K562 (cell line): ENCODE data around the gene ZNF189. TPM values are rescaled to one million over a fixed set of nuclear protein-coding genes. Genes with fewer than 3 reads are reported as not detected.

ENCODE experiments used
- ELF1 ChIP-seq: fragments of 200-800 bp; sonication (Bioruptor generic); IDR thresholded peaks from 2 replicates; pipeline ENCODE4 v1.6.1; 2016; ENCODE audit warnings: missing genetic modification characterization, missing compliant biosample characterization
- RAD51 ChIP-seq: fragments of 450-650 bp; IDR thresholded peaks from 2 replicates; pipeline ENCODE4 v1.7.1; 2016; ENCODE audit warnings: low read depth, mild to moderate bottlenecking, borderline replicate concordance
- XRCC3 ChIP-seq: fragments of 450-650 bp; IDR thresholded peaks from 2 replicates; pipeline ENCODE4 v1.6.1; 2017; ENCODE audit warnings: mild to moderate bottlenecking, moderate library complexity
- polyA plus RNA-seq, 8 experiments: library from polyadenylated mRNA; depleted of rRNA in 4 of 8; stranded (reverse) in 5 of 8; unstranded in 3 of 8; fragments of >200 nt; fragmentation: Nextera tagmentation in 2 of 8; fragmentation: Illumina TruSeq in 1 of 8; extraction: Ambion mirVana in 2 of 8; extraction: Trizol in 1 of 8; gene quantifications; 2 replicates each; pipeline versions ENCODE4 v1.2.1 to v1.2.3, GENCODE V29; 2011 to 2014; ENCODE audit warnings: inconsistent platforms in 1 of 8, missing spikeins in 1 of 8
- total RNA-seq, 7 experiments: library from RNA; depleted of rRNA in 6 of 7; stranded (reverse); fragments of >200 nt in 6 of 7; fragmentation: Illumina TruSeq in 2 of 7; extraction: Trizol in 2 of 7; gene quantifications; 2 replicates each; pipeline versions ENCODE4 v1.2.1 to v1.2.3, GENCODE V29; 2011 to 2021; ENCODE audit warnings: low replicate concordance in 1 of 7
- TF ChIP-seq, protein P1 (sequence below), 2 experiments: fragments of 450-650 bp; formaldehyde crosslinking in 1 of 2; IDR thresholded peaks; 2 replicates each; pipeline versions ENCODE4 v1.4.0 to v1.6.1; 2014 to 2020; ENCODE audit warnings: mild to moderate bottlenecking in 2 of 2, borderline replicate concordance in 1 of 2, low read depth in 1 of 2
- TF ChIP-seq, protein P2 (sequence below), 2 experiments: fragments of 450-650 bp in 1 of 2; sonication (generic) in 1 of 2; formaldehyde crosslinking; conservative IDR thresholded peaks; 2 replicates each; pipeline versions ENCODE4 v1.4.0 to v1.8.1; 2020 to 2022; ENCODE audit warnings: mild to moderate bottlenecking in 1 of 2, missing genetic modification reagents in 1 of 2

Gene ZNF189
- total and polyA plus RNA-seq, 9 of the 15 experiments (the other 6 are each of a cell fraction or from before 2014, with no cell fraction given), result 2.4 to 15.3 (median 6.4) TPM

DNA sequence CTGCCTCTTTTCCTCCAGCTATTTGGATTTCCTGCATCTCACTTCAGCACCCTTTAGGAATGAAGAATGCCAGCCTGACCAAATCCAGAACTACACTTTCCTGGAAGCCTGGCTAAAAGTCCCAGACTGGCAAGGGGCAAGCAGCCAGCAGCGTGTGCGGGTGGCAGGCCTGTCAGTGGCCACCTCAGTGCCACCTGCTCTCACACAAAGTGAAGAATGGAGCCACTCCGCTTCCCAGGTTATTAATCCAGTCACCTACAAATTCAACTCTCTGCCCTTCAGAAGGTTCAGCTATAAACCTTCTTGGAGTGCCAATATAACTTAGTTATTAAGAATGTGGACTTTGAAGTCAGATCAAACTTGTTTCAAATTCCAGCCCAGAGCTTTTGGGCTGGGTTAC, 43.7 kb downstream of the ZNF189 start (continued):
- TF ChIP-seq, protein P1, sequence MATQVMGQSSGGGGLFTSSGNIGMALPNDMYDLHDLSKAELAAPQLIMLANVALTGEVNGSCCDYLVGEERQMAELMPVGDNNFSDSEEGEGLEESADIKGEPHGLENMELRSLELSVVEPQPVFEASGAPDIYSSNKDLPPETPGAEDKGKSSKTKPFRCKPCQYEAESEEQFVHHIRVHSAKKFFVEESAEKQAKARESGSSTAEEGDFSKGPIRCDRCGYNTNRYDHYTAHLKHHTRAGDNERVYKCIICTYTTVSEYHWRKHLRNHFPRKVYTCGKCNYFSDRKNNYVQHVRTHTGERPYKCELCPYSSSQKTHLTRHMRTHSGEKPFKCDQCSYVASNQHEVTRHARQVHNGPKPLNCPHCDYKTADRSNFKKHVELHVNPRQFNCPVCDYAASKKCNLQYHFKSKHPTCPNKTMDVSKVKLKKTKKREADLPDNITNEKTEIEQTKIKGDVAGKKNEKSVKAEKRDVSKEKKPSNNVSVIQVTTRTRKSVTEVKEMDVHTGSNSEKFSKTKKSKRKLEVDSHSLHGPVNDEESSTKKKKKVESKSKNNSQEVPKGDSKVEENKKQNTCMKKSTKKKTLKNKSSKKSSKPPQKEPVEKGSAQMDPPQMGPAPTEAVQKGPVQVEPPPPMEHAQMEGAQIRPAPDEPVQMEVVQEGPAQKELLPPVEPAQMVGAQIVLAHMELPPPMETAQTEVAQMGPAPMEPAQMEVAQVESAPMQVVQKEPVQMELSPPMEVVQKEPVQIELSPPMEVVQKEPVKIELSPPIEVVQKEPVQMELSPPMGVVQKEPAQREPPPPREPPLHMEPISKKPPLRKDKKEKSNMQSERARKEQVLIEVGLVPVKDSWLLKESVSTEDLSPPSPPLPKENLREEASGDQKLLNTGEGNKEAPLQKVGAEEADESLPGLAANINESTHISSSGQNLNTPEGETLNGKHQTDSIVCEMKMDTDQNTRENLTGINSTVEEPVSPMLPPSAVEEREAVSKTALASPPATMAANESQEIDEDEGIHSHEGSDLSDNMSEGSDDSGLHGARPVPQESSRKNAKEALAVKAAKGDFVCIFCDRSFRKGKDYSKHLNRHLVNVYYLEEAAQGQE (IDR thresholded peaks at IDR 0.05; ENCODE audit: borderline replicate concordance), result no peak
- TF ChIP-seq, protein P1 (CRISPR knock-in tag; IDR thresholded peaks at IDR 0.05; ENCODE audit: low read depth), result no peak
- TF ChIP-seq, protein P2, sequence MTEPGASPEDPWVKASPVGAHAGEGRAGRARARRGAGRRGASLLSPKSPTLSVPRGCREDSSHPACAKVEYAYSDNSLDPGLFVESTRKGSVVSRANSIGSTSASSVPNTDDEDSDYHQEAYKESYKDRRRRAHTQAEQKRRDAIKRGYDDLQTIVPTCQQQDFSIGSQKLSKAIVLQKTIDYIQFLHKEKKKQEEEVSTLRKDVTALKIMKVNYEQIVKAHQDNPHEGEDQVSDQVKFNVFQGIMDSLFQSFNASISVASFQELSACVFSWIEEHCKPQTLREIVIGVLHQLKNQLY (CRISPR knock-in tag; conservative IDR thresholded peaks at IDR 0.05), result no peak
- TF ChIP-seq RAD51, result no peak
- TF ChIP-seq ELF1 (tag), result no peak
- TF ChIP-seq XRCC3, result no peak
